Right ventricle myocardium inferior (tissue), 1 donor: ENCODE measurements around the gene FAM124A. TPM values are rescaled to one million over a fixed set of nuclear protein-coding genes. Genes with fewer than 3 reads are reported as not detected.
A peak's percentile ranks its signal among the peaks of the same experiment; 100 is the strongest.

Experiments used
- ATAC-seq: fragments of 200-7000 bp; cut with Tn5 transposase; one replicate; pipeline ENCODE4 v1.9.1; 2020; ENCODE audit warnings: mild to moderate bottlenecking, moderate library complexity
- DNase-seq: peaks from one replicate; pipeline ENCODE4 v3.0.0; 2021; ENCODE audit errors: missing footprints
- intact Hi-C: fragments of 100-400 bp; cut with DNase I; formaldehyde crosslinking; loops from one replicate; pipeline ENCODE4 v1.11.0; 2022
- total RNA-seq: library from RNA; stranded (reverse); fragmentation: NEBNext Ultra II Directional; extraction: Animal tissue kit (Norgen Biotek cat#: 25700); gene quantifications from one replicate; pipeline ENCODE4 v1.2.1, GENCODE V29; 2021
- donor health status: DM: no; HTN: yes; CAD: no; lungs with severe emphysema.

Gene FAM124A
- total RNA-seq, 1 donor from 2014 or later: 12.1 TPM

DNA sequence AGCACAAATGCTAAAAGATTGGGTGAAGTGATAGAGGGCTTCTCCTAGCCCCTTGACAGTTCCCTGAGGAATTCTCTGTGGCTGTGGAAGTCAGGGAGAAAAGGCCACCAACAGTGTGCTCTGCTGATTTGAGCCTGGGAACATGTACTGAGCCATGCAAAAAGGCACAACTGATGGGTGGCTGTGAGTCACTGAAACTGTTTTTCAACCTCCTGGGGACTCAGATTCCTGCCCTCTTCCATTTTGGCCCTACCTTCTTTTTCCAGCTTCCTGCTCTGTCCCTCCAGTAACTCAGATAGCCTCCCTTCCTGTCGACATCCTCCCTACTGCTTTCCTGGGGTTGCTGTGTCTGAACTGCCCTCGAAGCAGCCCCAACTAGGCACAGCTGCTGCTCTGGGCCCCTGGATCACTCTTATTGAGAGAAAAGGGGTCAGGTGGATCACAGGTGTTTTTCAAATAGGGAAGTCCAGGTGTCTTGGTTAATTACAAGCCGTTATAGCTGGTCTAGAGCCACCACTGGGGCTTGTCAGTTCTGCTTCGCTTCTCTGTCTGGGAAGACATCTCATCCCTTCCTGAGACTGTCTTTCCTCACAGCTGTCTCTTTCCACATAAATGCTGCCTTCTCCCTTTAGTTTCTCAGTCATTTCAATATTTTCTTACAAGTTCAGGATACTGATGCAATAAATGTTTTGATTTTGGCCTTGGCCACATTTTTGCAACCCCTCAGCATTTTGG lies 13.7 kb downstream of the FAM124A start:
- ATAC-seq: no peak
- DNase-seq: no peak
- intact Hi-C loops: no loop called here

DNA sequence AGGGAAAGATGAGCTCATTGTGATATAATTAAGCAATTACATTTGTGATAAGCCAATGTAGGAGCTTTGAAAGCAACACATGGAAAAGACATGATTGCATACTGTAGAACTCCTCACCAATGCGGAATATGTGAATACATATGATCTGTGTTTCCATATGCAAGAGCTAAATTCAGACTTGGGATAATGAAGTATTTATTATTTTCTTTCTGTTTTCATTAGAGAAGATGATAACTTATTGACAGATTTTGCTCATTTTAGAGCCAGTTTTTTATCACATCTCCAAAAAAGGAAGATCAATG lies 14.2 kb downstream of the FAM124A start:
- DNase-seq: no peak
- ATAC-seq: no peak
- intact Hi-C loops: no loop called here

DNA sequence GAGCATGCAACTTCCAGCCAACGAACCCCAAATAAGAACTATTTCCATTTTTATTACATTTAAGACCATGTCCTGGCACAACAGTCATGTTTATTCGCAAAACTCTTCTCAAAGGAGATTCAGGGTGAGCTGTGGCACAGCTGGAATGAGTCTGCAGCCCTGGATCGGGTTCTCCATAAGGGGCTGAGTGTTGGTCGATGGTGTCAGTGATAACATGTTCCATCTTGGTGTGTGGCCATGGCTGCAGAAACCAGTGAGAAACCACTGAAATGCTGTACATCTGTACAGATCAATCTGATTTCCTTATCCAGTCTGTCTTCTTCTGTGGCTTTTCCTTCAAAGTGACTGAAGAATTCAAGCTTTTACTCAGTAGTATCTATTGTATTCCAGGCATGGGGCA lies 15.2 kb downstream of the FAM124A start:
- ATAC-seq (no peak), DNase-seq (no peak)
- intact Hi-C loops: no loop called here

DNA sequence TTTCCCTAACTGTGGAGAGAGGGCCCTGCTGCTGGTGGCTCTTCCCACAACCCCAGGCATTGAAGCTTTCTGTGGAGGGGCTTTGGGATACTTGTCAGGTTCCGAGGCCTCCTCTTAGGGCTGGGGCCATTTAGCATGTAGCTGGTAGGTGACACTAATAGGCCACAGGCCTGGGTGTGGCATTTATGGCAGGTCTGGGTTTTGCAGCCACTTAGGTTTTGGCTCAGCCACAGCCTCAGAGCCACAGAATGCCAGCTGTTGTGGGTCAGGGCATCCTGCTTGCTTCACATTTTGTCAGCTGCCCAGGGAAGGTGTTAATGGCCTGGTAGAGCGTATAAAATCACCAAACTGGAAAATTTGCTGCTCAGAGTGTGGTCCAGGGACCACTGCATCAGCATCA lies 15.7 kb downstream of the FAM124A start:
- intact Hi-C loops: no loop called here
- DNase-seq (no peak), ATAC-seq (peak; percentile 78)

DNA sequence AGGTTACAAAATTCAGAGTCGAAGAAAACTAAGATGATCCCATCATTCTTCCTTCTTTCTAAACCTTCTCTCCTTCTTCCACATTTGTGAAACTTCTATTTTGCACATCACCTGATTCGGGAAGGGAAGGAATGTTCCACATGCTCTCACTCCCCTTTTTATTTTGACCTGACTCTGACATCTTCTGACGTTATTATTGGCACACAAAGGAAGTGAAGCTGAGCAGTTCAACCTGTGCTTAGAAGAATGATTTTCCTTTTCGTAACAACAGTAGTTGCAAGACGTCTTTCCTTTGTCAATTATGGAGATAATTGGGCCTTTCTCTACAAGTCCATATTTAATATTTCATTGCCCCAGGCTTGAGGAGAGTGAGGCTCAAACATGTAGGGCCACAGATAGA lies 18.0 kb downstream of the FAM124A start:
- ATAC-seq: no peak
- intact Hi-C loops: no loop called here

DNA sequence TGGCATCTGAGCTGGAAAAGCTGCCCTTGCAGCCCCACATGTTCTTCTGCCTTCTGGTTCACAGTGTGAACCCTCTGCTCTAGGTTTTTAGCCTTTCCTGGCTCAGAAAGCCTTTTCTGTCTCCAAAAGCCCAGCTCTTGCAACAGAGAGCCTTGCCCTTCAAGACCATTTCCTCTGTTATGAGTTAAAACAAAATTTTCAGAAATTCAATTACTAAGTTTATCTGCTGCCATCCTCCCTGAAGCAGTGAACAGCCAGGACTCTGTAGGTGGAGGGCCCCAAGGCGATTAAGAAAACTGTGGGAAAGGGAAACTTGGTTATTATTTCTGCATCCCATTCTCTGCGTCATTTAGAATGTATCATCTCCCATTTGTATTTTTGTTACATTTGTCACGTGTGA lies 18.8 kb downstream of the FAM124A start:
- no peak for DNase-seq
- intact Hi-C loops: no loop called here
- no peak for ATAC-seq

More for the DNA sequence above, 18.0 kb downstream of the FAM124A start:
- DNase-seq: no peak

DNA sequence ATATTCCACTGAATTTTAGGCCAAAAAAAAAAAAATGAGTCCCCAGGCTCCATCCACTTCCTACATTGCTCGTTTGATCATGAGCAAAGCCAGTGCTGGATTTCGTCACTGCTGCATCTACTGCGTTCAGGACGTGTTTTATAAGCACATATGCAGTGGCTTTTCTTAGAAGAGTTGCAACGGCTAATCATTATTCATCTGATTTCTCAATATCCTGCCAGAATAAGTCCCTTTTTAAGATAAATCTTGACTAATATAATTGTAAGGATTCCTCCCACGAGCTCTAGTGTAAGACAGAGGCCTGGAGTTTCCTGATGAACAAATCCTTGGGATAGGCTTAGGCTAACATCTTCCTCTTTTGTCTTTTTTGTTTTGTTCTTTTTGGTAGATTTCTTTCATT lies 19.5 kb downstream of the FAM124A start:
- DNase-seq (no peak), ATAC-seq (no peak)
- intact Hi-C loops: no loop called here

DNA sequence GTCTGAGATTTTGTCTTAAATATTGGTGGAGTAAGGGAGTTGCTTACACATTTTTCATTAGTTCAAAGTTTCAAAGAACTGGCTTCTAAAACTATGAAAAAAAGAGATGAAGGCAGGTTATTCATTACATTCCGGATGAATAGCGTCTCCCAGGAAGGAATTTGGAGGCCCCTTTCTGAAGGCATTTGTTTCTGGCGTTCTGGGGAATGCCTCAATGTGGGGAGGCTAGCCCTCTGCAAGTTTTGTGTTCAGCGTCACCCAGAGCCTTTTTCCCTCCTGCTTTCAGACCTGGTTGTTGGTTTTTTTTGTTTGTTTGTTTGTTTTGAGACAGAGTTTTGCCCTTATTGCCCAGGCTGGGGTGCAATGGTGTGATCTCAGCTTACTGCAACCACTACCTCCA lies 21.0 kb downstream of the FAM124A start:
- intact Hi-C loops: no loop called here
- ATAC-seq: no peak
- no peak for DNase-seq

DNA sequence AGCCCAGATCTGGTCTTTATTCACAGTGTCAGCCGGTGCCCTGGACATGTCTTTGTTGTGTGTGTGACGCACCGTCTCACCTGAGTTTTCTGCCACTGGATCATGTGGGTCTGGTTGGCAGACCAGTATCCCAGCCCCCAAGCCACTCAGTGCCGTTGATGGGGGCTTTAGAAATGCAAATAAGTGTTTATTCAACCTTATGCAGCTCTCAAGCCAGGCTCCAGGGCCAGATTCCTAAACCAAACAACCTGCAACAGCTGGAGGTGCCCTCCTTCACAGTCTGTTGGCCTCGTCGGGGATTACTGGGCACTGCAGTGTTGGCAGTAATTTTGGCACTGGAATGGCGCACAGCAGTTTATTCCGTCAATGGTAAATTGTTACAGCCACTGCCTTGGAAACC lies 21.6 kb downstream of the FAM124A start:
- DNase-seq (no peak), ATAC-seq (no peak)
- intact Hi-C loops: no loop called here

DNA sequence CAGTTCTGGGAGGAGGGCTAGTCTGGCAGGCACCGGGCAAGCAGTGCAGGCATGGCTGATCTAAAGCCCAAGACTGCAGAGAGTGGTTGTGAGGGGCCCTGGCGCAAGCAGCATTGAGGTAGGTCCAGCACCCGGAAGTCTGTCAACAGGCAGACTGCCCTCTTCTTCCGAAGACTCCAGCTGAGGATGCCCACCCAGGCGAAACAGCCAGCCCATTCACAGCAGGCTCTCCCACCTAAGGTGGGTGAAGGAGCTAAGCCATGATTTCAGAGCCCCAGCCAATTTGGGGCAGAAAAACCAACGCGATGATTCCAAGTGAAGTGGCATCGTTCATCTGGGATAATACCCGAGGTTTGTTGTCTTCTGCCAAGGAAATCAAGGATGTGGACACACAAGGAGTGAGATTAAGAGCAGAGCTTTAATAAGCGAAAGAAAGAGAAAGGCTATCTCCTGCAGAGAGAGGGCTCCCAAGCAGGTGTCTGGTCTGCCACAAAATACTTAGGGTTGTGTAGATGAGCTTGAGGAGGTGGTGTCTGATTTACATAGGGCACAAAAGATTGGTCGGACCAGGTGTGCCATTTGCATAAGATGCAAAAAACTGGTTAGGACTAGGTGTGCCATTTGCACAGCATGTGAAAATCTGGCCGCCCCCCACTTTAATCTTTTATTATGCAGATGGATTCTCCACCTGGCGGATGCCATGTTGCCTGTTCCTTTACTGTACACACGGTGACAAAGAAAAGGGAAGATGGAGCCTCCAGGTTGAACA lies 22.6 kb downstream of the FAM124A start:
- DNase-seq: no peak
- ATAC-seq: no peak
- intact Hi-C loops: loop anchor here (5.0 kb wide), 1 partner anchor 37 kb away; no protein-coding TSS in a partner anchor

DNA sequence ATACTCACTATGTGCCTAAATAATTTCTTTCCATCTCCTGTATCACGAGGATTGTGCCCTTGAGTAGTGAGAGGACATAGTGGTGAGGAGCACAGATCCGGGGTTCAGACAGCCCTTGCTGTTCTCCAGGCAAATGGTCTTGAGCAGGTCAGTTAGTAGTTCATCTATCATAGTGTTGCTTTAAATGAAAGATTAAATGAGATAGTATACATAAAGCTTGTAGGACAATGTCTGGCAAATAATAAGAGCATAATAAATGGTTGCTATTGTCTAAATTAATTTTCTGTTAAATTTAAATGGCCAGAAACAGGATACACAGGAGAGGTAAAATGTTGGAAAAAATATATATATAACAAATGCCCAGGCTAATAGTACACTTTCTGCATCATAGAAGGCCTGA lies 23.4 kb downstream of the FAM124A start:
- no peak for DNase-seq
- intact Hi-C loops: loop anchor here (5.0 kb wide), 1 partner anchor 37 kb away; no protein-coding TSS in a partner anchor
- ATAC-seq: no peak

DNA sequence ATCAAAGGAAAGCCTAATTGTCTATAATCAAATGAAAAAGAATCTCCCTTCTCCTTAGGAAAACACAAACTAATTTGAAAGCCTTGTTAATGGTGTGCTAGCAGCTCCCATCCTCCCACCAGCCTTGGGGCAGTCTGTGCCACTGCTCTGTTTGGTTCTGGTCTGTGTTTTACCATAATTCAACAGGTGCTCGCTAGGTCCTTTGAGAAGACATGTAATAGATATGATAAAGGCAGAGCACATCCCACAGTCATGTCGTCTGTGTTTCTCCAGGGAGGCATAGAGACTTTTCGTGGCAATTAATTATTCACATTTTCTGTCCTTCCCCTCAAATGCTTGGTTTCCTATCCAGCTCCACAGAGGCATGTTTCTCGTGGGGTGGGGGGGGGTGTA lies 23.8 kb downstream of the FAM124A start:
- DNase-seq (no peak), ATAC-seq (peak; percentile 32)
- intact Hi-C loops: loop anchor here (2.0 to 5.0 kb wide), 2 partner anchors 15 to 36 kb away; no protein-coding TSS in a partner anchor

DNA sequence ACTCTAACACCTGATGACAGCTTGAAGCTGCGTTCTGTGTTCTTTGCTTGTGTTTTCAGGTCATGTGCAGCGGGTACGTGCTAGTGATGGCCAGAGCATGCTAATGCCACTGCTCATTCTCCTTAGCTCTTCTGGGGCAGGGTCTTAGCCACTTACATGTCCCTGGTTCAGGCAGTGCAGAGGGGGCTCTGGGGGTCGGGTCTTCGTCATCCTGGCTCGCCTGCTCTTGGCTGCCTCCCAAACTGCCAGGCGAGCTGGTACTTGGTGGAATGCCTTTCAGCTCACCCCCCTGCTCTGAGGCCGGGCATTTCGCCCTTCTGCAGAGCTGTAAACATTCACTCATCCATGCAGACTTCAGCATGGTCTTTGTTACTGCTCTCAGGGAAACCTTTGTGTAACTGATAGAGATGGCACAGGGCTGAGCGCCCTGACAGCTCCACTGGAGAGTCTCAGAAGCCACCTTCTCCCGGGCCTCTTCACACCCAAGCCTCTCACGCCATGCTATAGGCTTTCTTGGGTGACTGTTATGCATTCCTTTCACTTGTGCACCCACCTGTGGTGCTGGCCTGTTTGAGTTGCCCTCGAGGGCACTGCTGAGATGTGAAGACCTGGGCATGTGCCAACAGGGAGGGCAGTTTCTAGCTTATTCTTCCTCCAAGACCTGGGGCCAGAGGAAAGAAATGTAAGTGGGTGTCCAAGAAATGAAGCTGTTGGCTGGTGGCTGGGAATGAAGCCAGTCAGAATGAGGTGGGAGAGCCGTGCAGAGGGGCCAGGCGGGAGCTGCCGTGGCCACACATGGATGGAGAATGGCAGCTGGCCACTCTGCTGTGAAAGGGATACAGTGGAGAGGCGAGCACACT lies 24.4 kb downstream of the FAM124A start:
- ATAC-seq (peak; percentile 92), DNase-seq (peak; percentile 81)
- intact Hi-C loops: loop anchor here (2.0 to 5.0 kb wide), 2 partner anchors 14 to 36 kb away; no protein-coding TSS in a partner anchor

DNA sequence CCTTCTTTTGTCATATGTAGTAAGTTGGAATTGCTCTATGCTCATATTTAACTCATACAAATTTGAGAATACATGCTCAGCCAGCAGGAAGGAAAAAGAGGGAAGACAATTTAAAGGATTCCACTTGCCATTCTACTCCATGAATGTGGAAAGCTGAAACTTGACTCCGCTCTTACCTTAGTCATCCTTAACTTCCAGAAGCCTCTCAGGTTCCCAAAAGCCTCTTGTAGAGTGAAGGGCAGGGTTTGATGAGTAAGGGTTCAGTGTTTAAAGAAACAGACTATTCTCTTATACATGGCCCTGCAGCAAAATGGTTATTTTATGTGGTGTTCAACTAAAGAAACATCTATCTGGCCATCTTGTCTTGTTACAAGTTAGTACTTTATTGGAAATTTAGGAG lies 27.1 kb downstream of the FAM124A start:
- intact Hi-C loops: loop anchor here (5.0 kb wide), 1 partner anchor 33 kb away; no protein-coding TSS in a partner anchor
- ATAC-seq (no peak), DNase-seq (no peak)

DNA sequence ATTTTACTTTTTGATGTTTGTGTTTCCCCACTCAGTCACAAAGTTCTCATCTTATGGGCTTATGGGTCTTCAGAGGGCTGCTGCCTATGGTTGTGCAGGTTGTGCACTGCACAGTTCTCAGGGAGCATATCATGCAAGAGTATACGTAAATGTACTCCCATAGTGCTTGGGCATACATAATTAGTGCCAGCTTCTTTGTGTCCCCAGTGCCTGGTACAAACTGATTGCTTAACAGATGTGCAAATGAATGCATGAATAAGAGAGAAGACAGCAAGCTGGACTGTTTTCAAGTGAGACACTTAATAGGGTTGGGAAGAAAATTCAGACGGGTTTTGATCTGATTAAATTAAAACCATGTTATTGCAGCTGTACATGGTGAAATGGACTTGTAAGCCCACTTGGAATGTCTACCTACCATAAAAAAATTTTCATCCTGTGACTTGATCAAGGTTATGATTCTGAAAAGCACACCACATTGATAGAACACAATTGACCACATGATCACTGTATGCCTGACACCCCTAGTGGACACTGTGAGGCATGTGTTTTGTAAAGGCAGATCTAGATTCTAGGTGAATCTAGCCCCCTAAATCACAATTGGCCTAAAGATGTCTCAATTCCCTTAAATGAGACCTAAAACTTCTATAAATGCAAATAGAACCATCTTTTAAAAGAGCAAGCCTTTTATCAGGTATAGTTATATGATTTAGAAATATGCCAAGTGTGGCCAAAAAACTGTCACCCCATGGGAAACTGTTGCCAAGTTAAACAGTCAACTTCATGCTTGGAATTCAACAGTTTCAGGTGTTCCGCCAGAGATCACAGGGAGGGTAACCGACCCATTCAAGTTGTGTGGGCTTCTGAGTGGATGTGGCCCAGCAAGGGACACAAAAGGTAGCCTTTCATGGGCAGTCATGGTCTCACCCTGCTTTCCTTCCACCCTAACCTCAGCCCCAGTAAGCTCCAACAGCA lies 27.9 kb downstream of the FAM124A start:
- no peak for DNase-seq
- intact Hi-C loops: loop anchor here (5.0 kb wide), 1 partner anchor 32 kb away; no protein-coding TSS in a partner anchor
- no peak for ATAC-seq

DNA sequence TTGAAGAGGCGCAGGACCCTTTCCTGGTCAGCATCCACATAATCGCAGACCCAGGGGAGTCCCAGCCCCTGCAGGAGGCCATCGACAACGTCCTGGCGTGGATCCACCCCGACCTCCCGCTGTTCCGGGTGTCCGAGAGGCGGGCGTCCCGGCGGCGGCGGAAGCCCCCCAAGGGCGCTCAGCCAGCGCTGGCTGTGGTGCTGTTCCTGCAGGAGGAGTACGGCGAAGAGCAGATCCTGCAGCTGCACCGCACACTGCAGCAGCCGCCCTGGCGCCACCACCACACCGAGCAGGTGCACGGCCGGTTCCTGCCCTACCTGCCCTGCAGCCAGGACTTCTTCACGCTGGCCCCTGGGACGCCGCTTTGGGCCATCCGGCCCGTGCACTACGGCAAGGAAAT lies 29.3 kb downstream of the FAM124A start:
- no peak for ATAC-seq
- intact Hi-C loops: no loop called here
- no peak for DNase-seq

DNA sequence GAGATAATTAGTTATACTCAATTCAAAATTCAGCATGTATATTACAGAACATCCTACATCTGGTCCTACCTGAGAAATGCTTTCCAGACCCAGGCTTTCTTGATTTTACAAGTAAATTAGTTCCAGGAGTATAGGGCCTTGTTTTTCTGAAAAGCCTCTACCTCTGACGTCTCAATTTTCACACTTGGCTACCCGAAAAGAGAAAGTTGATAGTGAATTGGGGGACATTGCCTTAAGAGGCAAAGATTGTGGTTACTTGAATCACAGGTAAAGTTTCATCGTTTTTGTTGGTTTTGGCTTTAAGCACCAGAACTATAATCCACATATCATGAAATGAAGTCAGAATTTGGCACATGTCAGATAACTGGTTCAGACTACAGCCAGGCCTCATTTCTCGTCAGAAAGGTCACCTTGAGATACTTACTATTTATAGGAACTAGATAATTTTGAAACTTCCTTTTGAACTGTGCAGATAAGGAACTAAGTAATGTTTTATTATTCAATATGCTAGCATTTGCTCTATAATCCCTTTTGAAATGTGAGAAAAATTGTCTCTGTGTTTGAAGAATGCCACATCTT lies 30.8 kb downstream of the FAM124A start:
- intact Hi-C loops: no loop called here
- DNase-seq (no peak), ATAC-seq (no peak)

DNA sequence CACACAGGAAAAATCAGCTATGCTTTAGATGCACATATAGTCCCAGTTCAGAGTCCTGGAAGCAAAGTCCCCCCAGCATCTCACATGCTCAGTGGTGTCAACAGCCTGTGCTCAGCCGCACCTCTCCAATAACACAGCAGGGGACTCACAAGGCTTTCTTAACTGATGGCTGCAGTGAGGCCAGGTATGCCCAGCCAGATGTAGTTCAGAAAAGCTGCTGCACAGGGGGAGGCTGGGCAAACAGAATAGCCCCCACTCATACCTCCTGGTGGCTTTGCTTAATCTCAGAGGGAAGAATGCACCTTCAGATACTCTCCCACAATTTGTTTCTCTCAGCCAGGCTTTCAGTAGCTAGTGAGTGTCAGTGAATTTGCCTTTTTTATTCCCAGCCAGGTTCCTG lies 33.4 kb downstream of the FAM124A start:
- no peak for ATAC-seq
- DNase-seq: no peak
- intact Hi-C loops: no loop called here
